ENCODE data around the gene TMEFF1.

Gene TMEFF1

DNA sequence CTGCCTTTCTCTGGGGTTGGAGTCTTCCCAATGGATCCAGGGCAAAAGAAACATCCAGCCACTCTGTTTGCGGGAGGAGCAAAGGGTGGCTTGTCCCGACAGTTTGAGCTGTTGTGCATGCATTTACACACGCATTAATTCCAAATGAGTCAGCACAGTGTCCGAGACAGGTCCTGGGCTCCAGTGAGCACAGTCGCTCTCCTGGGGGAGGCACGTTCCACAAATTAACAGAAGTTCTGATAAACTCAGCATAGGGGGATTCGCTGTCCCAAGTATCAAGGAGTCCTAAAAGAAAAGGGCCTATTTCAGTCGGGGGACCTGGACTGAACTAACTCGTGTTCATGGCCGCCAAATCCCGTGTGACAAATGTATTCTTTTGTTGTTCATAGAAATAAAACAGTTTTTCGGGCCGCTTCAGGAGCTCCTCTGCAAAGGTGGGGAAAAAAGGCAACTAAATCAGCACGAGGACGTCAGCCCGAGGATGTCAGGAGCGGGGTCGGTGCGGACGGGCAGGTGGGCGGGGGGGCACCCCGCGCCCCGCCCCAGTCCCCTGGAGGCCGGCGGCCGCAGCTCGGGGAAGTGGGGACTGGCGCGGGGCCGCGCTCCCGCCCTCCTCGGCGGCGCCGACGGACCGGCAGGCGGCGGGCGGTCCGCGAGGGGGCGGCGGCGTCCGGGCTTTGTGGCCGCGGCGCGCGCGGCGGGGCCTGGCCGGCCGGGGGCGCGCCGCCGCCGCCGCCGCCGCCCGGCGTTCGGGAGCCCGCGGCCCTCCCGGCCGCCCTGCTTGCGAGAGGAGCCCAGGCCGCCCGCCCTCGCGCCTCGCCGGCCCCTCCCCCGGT lies 46.2 kb upstream of the TMEFF1 start, which contains the start of gene MSANTD3:
Gene MSANTD3 (plus strand): TSS at position 614 of the 836 bp plus-strand sequence. CDS start 14,796 bp downstream, outside the sequence.
- peaks cover 28% of the 10 kb centered on the region for H3K4me1 ChIP-seq (ENCODE audit: control insufficient read depth, low read length)
- H3K36me3 ChIP-seq (ENCODE audit: control insufficient read depth, low read length) = no peaks in the 10 kb centered on the region
- H3K4me3 ChIP-seq (ENCODE audit: low read length) = peak within 1 kb of the TSS; percentile 89
- no peaks in the 10 kb centered on the region for H3K9me2 ChIP-seq (replicated peaks; ENCODE audit: control insufficient read depth, low read length)
- no peaks in the 10 kb centered on the region for H3K27me3 ChIP-seq (ENCODE audit: control insufficient read depth, low read length)
- TF ChIP-seq CTCF (IDR thresholded peaks at IDR 0.05; ENCODE audit: low read depth, low read length, poor library complexity, severe bottlenecking) (peak; percentile 21), EZH2phosphoT487 (IDR thresholded peaks at IDR 0.05; ENCODE audit: borderline replicate concordance, low read length) (no peak)
- peaks cover 5% of the 10 kb centered on the region for H3F3A ChIP-seq (ENCODE audit: control insufficient read depth, insufficient read depth)
- peak within 1 kb of the TSS; percentile 84 for H3K4me2 ChIP-seq (ENCODE audit: low read length)
- H3K79me2 ChIP-seq (ENCODE audit: control insufficient read depth, low read length) = peaks cover 33% of the 10 kb centered on the region
- H4K20me1 ChIP-seq (ENCODE audit: control insufficient read depth, insufficient read depth, low read depth, low read length) = no peaks in the 10 kb centered on the region
- H3K9me3 ChIP-seq (ENCODE audit: control insufficient read depth, insufficient read depth, low read length) = no peaks in the 10 kb centered on the region
- H3K27ac ChIP-seq (ENCODE audit: low read depth, low read length) = peak within 1 kb of the TSS; percentile 47

DNA sequence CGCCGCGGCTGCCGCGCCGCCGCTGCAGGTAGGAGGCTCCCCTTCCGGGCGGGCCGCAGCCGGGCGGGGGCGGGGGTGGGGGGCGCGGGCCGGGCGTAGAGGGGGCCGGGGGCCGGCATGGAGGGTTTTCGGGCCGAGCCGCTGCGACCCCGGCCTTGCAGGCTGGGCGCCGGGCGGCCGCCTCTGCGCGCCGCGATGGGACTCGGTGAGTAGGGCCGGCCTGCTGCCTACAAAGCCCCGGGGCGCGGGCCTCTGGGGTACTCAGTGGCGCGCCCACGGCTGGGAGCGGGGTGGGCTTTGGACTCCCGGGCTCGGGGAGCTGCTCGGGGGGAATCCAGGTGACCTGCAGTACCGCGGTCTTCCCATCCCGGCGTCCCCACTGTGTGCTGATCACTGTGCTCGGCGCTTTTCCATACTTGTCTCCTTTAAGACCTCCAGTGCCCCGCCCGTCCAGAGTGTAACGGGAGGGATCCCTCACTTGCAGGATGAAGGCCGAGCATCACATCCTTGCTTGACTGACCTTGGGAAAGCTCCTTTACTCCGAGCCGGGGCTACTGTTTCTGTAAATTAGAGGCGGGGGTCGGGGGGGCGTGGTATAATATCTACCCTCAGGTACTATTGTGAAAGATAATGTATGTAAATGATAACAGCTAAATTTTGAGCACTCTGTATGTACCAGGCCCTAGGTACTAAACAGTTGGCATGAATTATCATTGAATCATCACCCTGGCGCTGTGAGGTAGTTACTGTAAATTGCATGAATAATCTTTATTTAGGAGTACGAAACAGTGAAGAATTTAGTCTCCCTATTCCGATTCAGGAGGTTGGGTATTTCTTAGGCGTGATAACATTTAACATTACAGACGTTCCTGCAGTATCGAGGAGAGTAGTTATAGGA lies 45.3 kb upstream of the TMEFF1 start:
- Histone ChIP-seq H3K27ac (ENCODE audit: low read depth, low read length) (peak overlapping the region; percentile 37), H3K9me3 (ENCODE audit: control insufficient read depth, insufficient read depth, low read length) (no peaks in the 10 kb centered on the region), H3K79me2 (ENCODE audit: control insufficient read depth, low read length) (peaks cover 39% of the 10 kb centered on the region), H3K36me3 (ENCODE audit: control insufficient read depth, low read length) (no peaks in the 10 kb centered on the region), H3K4me1 (ENCODE audit: control insufficient read depth, low read length) (peaks cover 28% of the 10 kb centered on the region), H3F3A (ENCODE audit: control insufficient read depth, insufficient read depth) (peaks cover 5% of the 10 kb centered on the region), H3K4me3 (ENCODE audit: low read length) (peak overlapping the region; percentile 89), H3K9me2 (replicated peaks; ENCODE audit: control insufficient read depth, low read length) (no peaks in the 10 kb centered on the region), H3K4me2 (ENCODE audit: low read length) (peak overlapping the region; percentile 84), H4K20me1 (ENCODE audit: control insufficient read depth, insufficient read depth, low read depth, low read length) (no peaks in the 10 kb centered on the region), H3K27me3 (ENCODE audit: control insufficient read depth, low read length) (no peaks in the 10 kb centered on the region)
- TF ChIP-seq CTCF (IDR thresholded peaks at IDR 0.05; ENCODE audit: low read depth, low read length, poor library complexity, severe bottlenecking) = peak; percentile 7
- no peak for TF ChIP-seq EZH2phosphoT487 (IDR thresholded peaks at IDR 0.05; ENCODE audit: borderline replicate concordance, low read length)

DNA sequence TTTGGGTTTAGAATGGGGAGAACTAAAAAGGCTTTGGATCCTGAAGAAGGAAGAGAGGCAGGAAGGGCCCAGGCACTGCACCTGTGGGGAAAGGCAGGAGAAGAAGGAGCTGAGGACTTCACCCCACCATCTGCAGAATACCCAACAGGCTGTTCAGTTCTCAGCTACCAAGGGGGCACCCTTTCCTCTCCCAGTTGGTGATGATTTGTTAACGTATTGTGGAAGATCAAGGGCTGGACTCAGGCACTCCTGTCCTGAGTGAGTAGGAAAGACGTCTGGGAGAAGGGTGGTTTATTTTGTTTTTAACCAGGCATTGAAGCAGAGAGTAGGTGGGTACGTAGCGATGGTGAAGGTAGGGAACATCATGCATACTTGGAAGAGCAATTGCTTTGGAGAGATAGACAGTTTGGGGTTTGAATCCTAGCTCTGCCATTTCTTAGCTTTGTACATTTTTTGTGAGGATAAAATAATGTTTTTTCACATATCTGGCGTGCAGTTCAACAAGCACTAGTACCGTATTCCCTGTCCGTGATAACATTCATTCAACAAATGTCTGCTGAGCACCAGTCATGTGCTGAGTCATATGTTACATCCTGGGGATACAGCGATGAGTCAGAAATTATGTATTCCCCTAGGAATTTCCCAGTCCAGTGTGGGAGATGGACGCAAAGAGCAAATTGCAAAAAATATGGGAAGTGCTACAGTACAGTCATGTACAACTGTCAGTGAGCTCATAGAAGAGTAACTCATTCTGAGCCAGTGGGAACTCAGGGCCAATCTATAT lies 43.9 kb upstream of the TMEFF1 start:
- Histone ChIP-seq H3K4me3 (ENCODE audit: low read length) (peak overlapping the region; percentile 89), H4K20me1 (ENCODE audit: control insufficient read depth, insufficient read depth, low read depth, low read length) (no peaks in the 10 kb centered on the region), H3K9me3 (ENCODE audit: control insufficient read depth, insufficient read depth, low read length) (no peaks in the 10 kb centered on the region), H3K4me2 (ENCODE audit: low read length) (peak overlapping the region; percentile 84), H3K36me3 (ENCODE audit: control insufficient read depth, low read length) (no peaks in the 10 kb centered on the region), H3K9me2 (replicated peaks; ENCODE audit: control insufficient read depth, low read length) (no peaks in the 10 kb centered on the region), H3K4me1 (ENCODE audit: control insufficient read depth, low read length) (peaks cover 28% of the 10 kb centered on the region), H3K27me3 (ENCODE audit: control insufficient read depth, low read length) (no peaks in the 10 kb centered on the region), H3K79me2 (ENCODE audit: control insufficient read depth, low read length) (peaks cover 46% of the 10 kb centered on the region), H3F3A (ENCODE audit: control insufficient read depth, insufficient read depth) (peaks cover 5% of the 10 kb centered on the region), H3K27ac (ENCODE audit: low read depth, low read length) (no peak overlapping the region)
- TF ChIP-seq CTCF (IDR thresholded peaks at IDR 0.05; ENCODE audit: low read depth, low read length, poor library complexity, severe bottlenecking) (no peak), EZH2phosphoT487 (IDR thresholded peaks at IDR 0.05; ENCODE audit: borderline replicate concordance, low read length) (no peak)
